Transverse colon (tissue), 4 donors: ENCODE measurements around the gene PPP6R3. TPM values are rescaled to one million over a fixed set of nuclear protein-coding genes. Genes with fewer than 3 reads are reported as not detected.

Experiments used
- DNase-seq: peaks from one replicate; pipeline ENCODE4 v3.0.0-alpha.2; 2019
- H3K27ac ChIP-seq, 4 donors: fragments of 200-600 bp; sonication (generic); 2 replicates each; pipeline ENCODE4 v1.5.1; 2016 to 2018; ENCODE audit warnings: inconsistent platforms in 4 of 4
- H3K27me3 ChIP-seq: fragments of 200-600 bp; sonication (generic); 2 replicates; pipeline ENCODE4 v1.5.1; 2017; ENCODE audit warnings: inconsistent platforms
- H3K36me3 ChIP-seq, 4 donors: fragments of 200-600 bp; sonication (generic); 2 replicates each; pipeline ENCODE4 v1.5.1; 2017 to 2019; ENCODE audit warnings: inconsistent platforms in 4 of 4
- H3K4me1 ChIP-seq, 4 donors: fragments of 200-600 bp; sonication (generic); 2 replicates each; pipeline ENCODE4 v1.5.1; 2017 to 2020; ENCODE audit warnings: inconsistent platforms in 4 of 4
- H3K4me3 ChIP-seq, 4 donors: fragments of 200-600 bp; sonication (generic); 1 replicate in 1 of 4; 2 replicates in 3 of 4; pipeline versions ENCODE4 v1.5.1 to v1.6.1; 2017 to 2019; ENCODE audit warnings: inconsistent platforms in 4 of 4
- H3K9me3 ChIP-seq, 2 donors: fragments of 200-600 bp; sonication (generic); 2 replicates each; pipeline ENCODE4 v1.5.1; 2017 to 2019; ENCODE audit warnings: inconsistent platforms in 2 of 2
- EP300 ChIP-seq: sonication (generic); formaldehyde crosslinking; IDR thresholded peaks from one replicate; pipeline ENCODE4 v1.6.1; 2017; ENCODE audit warnings: antibody characterized with exemption, low read depth
- POLR2A ChIP-seq: fragments of 450-650 bp; IDR thresholded peaks from one replicate; pipeline ENCODE4 v1.6.1; 2016; ENCODE audit warnings: antibody characterized with exemption, mild to moderate bottlenecking, moderate library complexity
- POLR2AphosphoS5 ChIP-seq, 3 donors: sonication (generic); formaldehyde crosslinking; IDR thresholded peaks; one replicate each; pipeline ENCODE4 v1.6.1; 2016; ENCODE audit warnings: antibody characterized with exemption in 3 of 3
- WGBS, 2 donors: methylation state at CpG; one replicate each; pipeline ENCODE4 v1.1.5; 2018; ENCODE audit warnings: low coverage in 1 of 2; 5-methylcytosine and 5-hydroxymethylcytosine counted together
- in situ Hi-C, 4 donors: fragments of 200-750 bp; cut with MboI; loops; one replicate each; pipeline versions ENCODE4 v1.15.0 to v1.15.1; 2017; ENCODE audit warnings: low sequenced_read_pairs in 3 of 4, low pct_ligation_motif_present in 1 of 4, low pct_unique_long_range_greater_than_20kb in 1 of 4
- intact Hi-C: fragments of 100-400 bp; cut with DNase I; formaldehyde crosslinking; loops from one replicate; pipeline ENCODE4 v1.15.1; 2023; ENCODE audit warnings: low total_unique reads
- total RNA-seq, 4 donors: library from RNA; depleted of rRNA; stranded (reverse); fragments of >200 nt; gene quantifications; one replicate each; pipeline ENCODE4 v1.1.0, GENCODE V29; 2016
- TF ChIP-seq, protein P1 (sequence below), 5 experiments: fragments of 200-600 bp in 3 of 5; fragments of 450-650 bp in 2 of 5; sonication (generic) in 3 of 5; IDR thresholded peaks; 1 replicate in 2 of 5; 2 replicates in 3 of 5; pipeline ENCODE4 v1.5.1; 2016 to 2017; ENCODE audit warnings: antibody characterized with exemption in 5 of 5, inconsistent platforms in 3 of 5, mild to moderate bottlenecking in 2 of 5, moderate library complexity in 1 of 5

Gene PPP6R3
- total RNA-seq, 4 donors from 2014 or later = 89.8 to 158 (median 117) TPM

GRCh38 chr11:68413591-68413999 lies 47.0 kb upstream of the PPP6R3 start:
- H3K27ac ChIP-seq = peak overlapping the region in 1 of 4 donors; percentile 17
- in situ Hi-C loops = no loop called here

GRCh38 chr11:68414496-68415221 lies 45.9 kb upstream of the PPP6R3 start:
- Histone ChIP-seq H3K4me1 (peaks cover 0 to 13% (median 8%) of the 10 kb centered on the region in 4 donors), H3K27ac (no peak overlapping the region), H3K9me3 (no peaks in the 10 kb centered on the region), H3K4me3 (no peak overlapping the region), H3K36me3 (peaks cover 0 to 22% (median 8%) of the 10 kb centered on the region in 4 donors), H3K27me3 (no peaks in the 10 kb centered on the region)
- intact Hi-C loops = loop anchor here (5.0 kb wide), 1 partner anchor 1938 kb away; no protein-coding TSS in a partner anchor
- 81% methylated on average over 15 of the region's 19 CpGs; no CpG with 5 or more reads in 1 of the 2 donors for WGBS, 2 donors
- in situ Hi-C loops = no loop called here
- no peak for DNase-seq
- no peak for TF ChIP-seq POLR2A
- no peak for TF ChIP-seq EP300
- TF ChIP-seq, protein P1, sequence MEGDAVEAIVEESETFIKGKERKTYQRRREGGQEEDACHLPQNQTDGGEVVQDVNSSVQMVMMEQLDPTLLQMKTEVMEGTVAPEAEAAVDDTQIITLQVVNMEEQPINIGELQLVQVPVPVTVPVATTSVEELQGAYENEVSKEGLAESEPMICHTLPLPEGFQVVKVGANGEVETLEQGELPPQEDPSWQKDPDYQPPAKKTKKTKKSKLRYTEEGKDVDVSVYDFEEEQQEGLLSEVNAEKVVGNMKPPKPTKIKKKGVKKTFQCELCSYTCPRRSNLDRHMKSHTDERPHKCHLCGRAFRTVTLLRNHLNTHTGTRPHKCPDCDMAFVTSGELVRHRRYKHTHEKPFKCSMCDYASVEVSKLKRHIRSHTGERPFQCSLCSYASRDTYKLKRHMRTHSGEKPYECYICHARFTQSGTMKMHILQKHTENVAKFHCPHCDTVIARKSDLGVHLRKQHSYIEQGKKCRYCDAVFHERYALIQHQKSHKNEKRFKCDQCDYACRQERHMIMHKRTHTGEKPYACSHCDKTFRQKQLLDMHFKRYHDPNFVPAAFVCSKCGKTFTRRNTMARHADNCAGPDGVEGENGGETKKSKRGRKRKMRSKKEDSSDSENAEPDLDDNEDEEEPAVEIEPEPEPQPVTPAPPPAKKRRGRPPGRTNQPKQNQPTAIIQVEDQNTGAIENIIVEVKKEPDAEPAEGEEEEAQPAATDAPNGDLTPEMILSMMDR (IDR thresholded peaks at IDR 0.05) = no peak
- TF ChIP-seq POLR2AphosphoS5 (IDR thresholded peaks at IDR 0.05) = no peak

More at GRCh38 chr11:68413591-68413999, 47.0 kb upstream of the PPP6R3 start:
- no peaks in the 10 kb centered on the region for H3K9me3 ChIP-seq
- 95% methylated on average over 27 of the region's 27 CpGs; no CpG with 5 or more reads in 1 of the 2 donors for WGBS, 2 donors
- H3K4me1 ChIP-seq = peaks cover 0 to 13% (median 9%) of the 10 kb centered on the region in 4 donors
- H3K4me3 ChIP-seq = no peak overlapping the region
- intact Hi-C loops = no loop called here
- H3K27me3 ChIP-seq = no peaks in the 10 kb centered on the region
- no peak for DNase-seq
- no peak for TF ChIP-seq POLR2AphosphoS5 (IDR thresholded peaks at IDR 0.05)
- TF ChIP-seq EP300 = no peak
- TF ChIP-seq, protein P1 (IDR thresholded peaks at IDR 0.05) = no peak
- no peak for TF ChIP-seq POLR2A
- H3K36me3 ChIP-seq = peaks cover 0 to 22% (median 4%) of the 10 kb centered on the region in 4 donors

GRCh38 chr11:68416070-68416578 lies 44.4 kb upstream of the PPP6R3 start:
- in situ Hi-C loops = no loop called here

GRCh38 chr11:68418648-68419047 lies 41.9 kb upstream of the PPP6R3 start:
- Histone ChIP-seq H3K4me1 (no peaks in the 10 kb centered on the region), H3K27me3 (no peaks in the 10 kb centered on the region), H3K9me3 (no peaks in the 10 kb centered on the region), H3K36me3 (peaks cover 0 to 20% (median 8%) of the 10 kb centered on the region in 4 donors), H3K4me3 (no peak overlapping the region), H3K27ac (no peak overlapping the region)
- intact Hi-C loops = loop anchor here (5.0 kb wide), 1 partner anchor 1934 kb away; no protein-coding TSS in a partner anchor
- in situ Hi-C loops = no loop called here
- DNase-seq = no peak
- TF ChIP-seq POLR2AphosphoS5 (IDR thresholded peaks at IDR 0.05) (no peak), POLR2A (no peak), EP300 (no peak)
- TF ChIP-seq, protein P1 (IDR thresholded peaks at IDR 0.05) = no peak
- 82% methylated on average over 6 of the region's 6 CpGs; no CpG with 5 or more reads in 1 of the 2 donors for WGBS, 2 donors

More at GRCh38 chr11:68416070-68416578, 44.4 kb upstream of the PPP6R3 start:
- Histone ChIP-seq H3K4me1 (peaks cover 0 to 11% (median 7%) of the 10 kb centered on the region in 4 donors), H3K36me3 (peaks cover 0 to 22% (median 8%) of the 10 kb centered on the region in 4 donors), H3K27me3 (no peaks in the 10 kb centered on the region), H3K9me3 (no peaks in the 10 kb centered on the region), H3K27ac (no peak overlapping the region), H3K4me3 (no peak overlapping the region)
- no peak for DNase-seq
- 93 to 100% methylated on average over 2 to 22 of the region's 22 CpGs for WGBS, 2 donors
- TF ChIP-seq POLR2AphosphoS5 (IDR thresholded peaks at IDR 0.05) (no peak), EP300 (no peak), POLR2A (no peak)
- TF ChIP-seq, protein P1 (IDR thresholded peaks at IDR 0.05) = no peak
- intact Hi-C loops = loop anchor here (5.0 kb wide), 1 partner anchor 1936 kb away; no protein-coding TSS in a partner anchor
